Gastroesophageal sphincter (tissue), 4 donors: ENCODE data around the gene SLC25A39. TPM values are rescaled to one million over a fixed set of nuclear protein-coding genes. Genes with fewer than 3 reads are reported as not detected.

ENCODE experiments used
- ATAC-seq: fragments of 150-250 bp; one replicate; pipeline ENCODE4 v1.9.1; 2016; ENCODE audit warnings: mild to moderate bottlenecking, moderate library complexity
- H3K27ac ChIP-seq, 4 donors: fragments of 200-600 bp; sonication (generic) in 3 of 4; 1 replicate in 3 of 4; 2 replicates in 1 of 4; pipeline ENCODE4 v1.5.1; 2016 to 2019
- H3K27me3 ChIP-seq: fragments of 200-600 bp; sonication (generic); one replicate; pipeline ENCODE4 v1.5.1; 2019
- H3K36me3 ChIP-seq, 2 donors: fragments of 200-600 bp; sonication (generic); one replicate each; pipeline ENCODE4 v1.5.1; 2019; ENCODE audit warnings: control low read depth in 1 of 2
- H3K4me1 ChIP-seq, 3 donors: fragments of 200-600 bp; sonication (generic); 1 replicate in 2 of 3; 2 replicates in 1 of 3; pipeline ENCODE4 v1.5.1; 2016 to 2019; ENCODE audit warnings: control low read depth in 2 of 3
- H3K4me3 ChIP-seq, 2 donors: fragments of 200-600 bp; sonication (generic); one replicate each; pipeline ENCODE4 v1.5.1; 2019; ENCODE audit warnings: mild to moderate bottlenecking in 1 of 2, moderate library complexity in 1 of 2
- H3K9me3 ChIP-seq, 3 donors: fragments of 200-600 bp; sonication (generic); one replicate each; pipeline ENCODE4 v1.5.1; 2017 to 2019; ENCODE audit warnings: control low read depth in 2 of 3
- CTCF ChIP-seq, 4 experiments: fragments of 200-600 bp in 2 of 4; fragments of 450-650 bp in 2 of 4; sonication (generic) in 1 of 4; IDR thresholded peaks; one replicate each; pipeline ENCODE4 v1.5.1; 2017 to 2019; ENCODE audit warnings: antibody characterized with exemption in 4 of 4, mild to moderate bottlenecking in 2 of 4, moderate library complexity in 2 of 4
- EP300 ChIP-seq: sonication (generic); formaldehyde crosslinking; IDR thresholded peaks from one replicate; pipeline ENCODE4 v1.6.1; 2017; ENCODE audit warnings: antibody characterized with exemption, mild to moderate bottlenecking
- POLR2A ChIP-seq, 2 donors: fragments of 450-650 bp; IDR thresholded peaks; one replicate each; pipeline ENCODE4 v1.6.1; 2017; ENCODE audit warnings: antibody characterized with exemption in 2 of 2, mild to moderate bottlenecking in 2 of 2, moderate library complexity in 1 of 2
- POLR2AphosphoS5 ChIP-seq: sonication (generic); formaldehyde crosslinking; IDR thresholded peaks from one replicate; pipeline ENCODE4 v1.6.1; 2017; ENCODE audit warnings: antibody characterized with exemption
- WGBS, 2 donors: methylation state at CpG; one replicate each; pipeline ENCODE4 v1.1.5; 2018; ENCODE audit warnings: low coverage in 1 of 2; 5-methylcytosine and 5-hydroxymethylcytosine counted together
- total RNA-seq, 4 donors: library from RNA; depleted of rRNA; stranded (reverse); fragments of >200 nt; gene quantifications; one replicate each; pipeline ENCODE4 v1.1.0, GENCODE V29; 2016

SLC25A39 gene
- total RNA-seq, 4 donors from 2014 or later, result 36.2 to 61.8 (median 49.2) TPM

GRCh38 chr17:44335968-44336367 lies 11.3 kb upstream of the SLC25A39 start:
- Histone ChIP-seq H3K4me3 (no peak overlapping the region), H3K27ac (no peak overlapping the region), H3K4me1 (peaks cover 0 to 8% (median 2%) of the 10 kb centered on the region in 3 donors), H3K36me3 (no peaks in the 10 kb centered on the region), H3K27me3 (peaks cover 14% of the 10 kb centered on the region), H3K9me3 (no peaks in the 10 kb centered on the region)
- no peak for TF ChIP-seq POLR2AphosphoS5
- TF ChIP-seq POLR2A (IDR thresholded peaks at IDR 0.05), result no peak
- no peak for TF ChIP-seq CTCF (IDR thresholded peaks at IDR 0.05)
- no peak for TF ChIP-seq EP300
- ATAC-seq, result no peak
- WGBS, 2 donors, result 33% methylated on average over 1 of the region's 5 CpGs; no CpG with 5 or more reads in 1 of the 2 donors

- Histone ChIP-seq H3K4me1 (peaks cover 0 to 10% (median 3%) of the 10 kb centered on the region in 3 donors), H3K4me3 (no peak overlapping the region), H3K27ac (no peak overlapping the region), H3K27me3 (peaks cover 14% of the 10 kb centered on the region), H3K36me3 (no peaks in the 10 kb centered on the region), H3K9me3 (no peaks in the 10 kb centered on the region)
- TF ChIP-seq POLR2AphosphoS5, result no peak
- TF ChIP-seq CTCF (IDR thresholded peaks at IDR 0.05), result no peak
- no peak for TF ChIP-seq POLR2A (IDR thresholded peaks at IDR 0.05)
- TF ChIP-seq EP300, result no peak
- WGBS, 2 donors, result 62 to 82% methylated on average over 1 to 3 of the region's 3 CpGs
- no peak for ATAC-seq
Observed at GRCh38 chr17:44335564-44335963, 10.9 kb upstream of the SLC25A39 start.

GRCh38 chr17:44334727-44335126 lies 10.1 kb upstream of the SLC25A39 start:
- H3K4me1 ChIP-seq, result peaks cover 0 to 10% (median 3%) of the 10 kb centered on the region in 3 donors
- no peak overlapping the region for H3K27ac ChIP-seq
- no peaks in the 10 kb centered on the region for H3K9me3 ChIP-seq
- WGBS, 2 donors, result 14 to 36% methylated on average over 1 to 3 of the region's 3 CpGs
- TF ChIP-seq CTCF (IDR thresholded peaks at IDR 0.05) (no peak), POLR2AphosphoS5 (no peak), EP300 (no peak), POLR2A (IDR thresholded peaks at IDR 0.05) (no peak)
- H3K36me3 ChIP-seq, result no peaks in the 10 kb centered on the region
- no peak overlapping the region for H3K4me3 ChIP-seq
- H3K27me3 ChIP-seq, result peaks cover 14% of the 10 kb centered on the region
- ATAC-seq, result no peak

- no peaks in the 10 kb centered on the region for H3K36me3 ChIP-seq
- no peak for ATAC-seq
- no peaks in the 10 kb centered on the region for H3K9me3 ChIP-seq
- no peak overlapping the region for H3K4me3 ChIP-seq
- H3K27me3 ChIP-seq, result peaks cover 14% of the 10 kb centered on the region
- 67 to 70% methylated on average over 1 to 2 of the region's 2 CpGs for WGBS, 2 donors
- no peak for TF ChIP-seq POLR2A (IDR thresholded peaks at IDR 0.05)
- TF ChIP-seq CTCF (IDR thresholded peaks at IDR 0.05), result no peak
- no peak for TF ChIP-seq EP300
- no peak for TF ChIP-seq POLR2AphosphoS5
- no peak overlapping the region for H3K27ac ChIP-seq
- H3K4me1 ChIP-seq, result peaks cover 0 to 10% (median 3%) of the 10 kb centered on the region in 3 donors
Observed at GRCh38 chr17:44334315-44334714, 9.7 kb upstream of the SLC25A39 start.

GRCh38 chr17:44333371-44333770 lies 8.7 kb upstream of the SLC25A39 start:
- Histone ChIP-seq H3K36me3 (no peaks in the 10 kb centered on the region), H3K4me3 (no peak overlapping the region), H3K27ac (no peak overlapping the region), H3K9me3 (no peaks in the 10 kb centered on the region), H3K4me1 (peaks cover 0 to 10% (median 3%) of the 10 kb centered on the region in 3 donors), H3K27me3 (peaks cover 14% of the 10 kb centered on the region)
- no peak for ATAC-seq
- no peak for TF ChIP-seq POLR2A (IDR thresholded peaks at IDR 0.05)
- TF ChIP-seq POLR2AphosphoS5, result no peak
- no peak for TF ChIP-seq EP300
- TF ChIP-seq CTCF (IDR thresholded peaks at IDR 0.05), result no peak
- 58 to 67% methylated on average over 3 to 5 of the region's 5 CpGs for WGBS, 2 donors
